Hematopoietic multipotent progenitor cell treated with erythropoietin and hydrocortisone succinate and interleukin-3 and kit ligand, for 15 days (in vitro differentiated cells): ENCODE measurements around the gene PIPOX.
"Not testable (repeated sequence)": the region's sequence is repeated elsewhere in the genome, so short reads cannot be mapped to it uniquely, and the experiment has no call there.

Source experiments
- DNase-seq: peaks from one replicate; pipeline ENCODE4 v3.0.0-alpha.2; 2015; ENCODE audit warnings: low spot score

PIPOX gene

GRCh38 chr17:29076722-29077121 is 33.8 kb downstream of the PIPOX start:
- DNase-seq = no peak

- DNase-seq = no peak
Observed at GRCh38 chr17:29077320-29077719, 34.4 kb downstream of the PIPOX start.

- no peak for DNase-seq
Observed at GRCh38 chr17:29078183-29079045, 35.5 kb downstream of the PIPOX start.

GRCh38 chr17:29079433-29079832 is 36.5 kb downstream of the PIPOX start:
- DNase-seq = no peak

- DNase-seq = no peak
Observed at GRCh38 chr17:29079887-29080286, 36.9 kb downstream of the PIPOX start.

- DNase-seq = no peak
Observed at GRCh38 chr17:29080323-29080722, 37.4 kb downstream of the PIPOX start.

- DNase-seq = no peak
Observed at GRCh38 chr17:29080965-29081364, 38.0 kb downstream of the PIPOX start.

- no peak for DNase-seq
Observed at GRCh38 chr17:29084541-29085146, 41.7 kb downstream of the PIPOX start.

- DNase-seq = no peak
Observed at GRCh38 chr17:29085223-29085622, 42.3 kb downstream of the PIPOX start.

- no peak for DNase-seq
Observed at GRCh38 chr17:29086628-29087332, 43.8 kb downstream of the PIPOX start.

GRCh38 chr17:29088782-29089181 is 45.8 kb downstream of the PIPOX start:
- DNase-seq = not testable (repeated sequence)

- DNase-seq = no peak
Observed at GRCh38 chr17:29089601-29090044, 46.7 kb downstream of the PIPOX start.

GRCh38 chr17:29090108-29090507 is 47.2 kb downstream of the PIPOX start:
- no peak for DNase-seq

GRCh38 chr17:29090750-29091605 is 48.0 kb downstream of the PIPOX start:
- DNase-seq = no peak

GRCh38 chr17:29091606-29092289 is 48.8 kb downstream of the PIPOX start:
- DNase-seq = no peak

GRCh38 chr17:29093090-29093871 is 50.3 kb downstream of the PIPOX start:
- DNase-seq = no peak

GRCh38 chr17:29094101-29094708 is 51.3 kb downstream of the PIPOX start:
- no peak for DNase-seq

GRCh38 chr17:29095439-29095838 is 52.5 kb downstream of the PIPOX start:
- no peak for DNase-seq

- DNase-seq = no peak
Observed at GRCh38 chr17:29096094-29096493, 53.2 kb downstream of the PIPOX start.

GRCh38 chr17:29099527-29099926 is 56.6 kb downstream of the PIPOX start:
- no peak for DNase-seq
